GM12873 (cell line): ENCODE measurements around the gene SOCS1.

Source experiments
- TF ChIP-seq, protein P1 (sequence below): IDR thresholded peaks from 2 replicates; pipeline ENCODE4 v1.5.1; 2012; ENCODE audit warnings: low read depth, mild to moderate bottlenecking, moderate library complexity, low read length, control low read depth; ENCODE audit not compliant: insufficient read depth; ENCODE audit errors: missing control alignments

SOCS1 gene

DNA sequence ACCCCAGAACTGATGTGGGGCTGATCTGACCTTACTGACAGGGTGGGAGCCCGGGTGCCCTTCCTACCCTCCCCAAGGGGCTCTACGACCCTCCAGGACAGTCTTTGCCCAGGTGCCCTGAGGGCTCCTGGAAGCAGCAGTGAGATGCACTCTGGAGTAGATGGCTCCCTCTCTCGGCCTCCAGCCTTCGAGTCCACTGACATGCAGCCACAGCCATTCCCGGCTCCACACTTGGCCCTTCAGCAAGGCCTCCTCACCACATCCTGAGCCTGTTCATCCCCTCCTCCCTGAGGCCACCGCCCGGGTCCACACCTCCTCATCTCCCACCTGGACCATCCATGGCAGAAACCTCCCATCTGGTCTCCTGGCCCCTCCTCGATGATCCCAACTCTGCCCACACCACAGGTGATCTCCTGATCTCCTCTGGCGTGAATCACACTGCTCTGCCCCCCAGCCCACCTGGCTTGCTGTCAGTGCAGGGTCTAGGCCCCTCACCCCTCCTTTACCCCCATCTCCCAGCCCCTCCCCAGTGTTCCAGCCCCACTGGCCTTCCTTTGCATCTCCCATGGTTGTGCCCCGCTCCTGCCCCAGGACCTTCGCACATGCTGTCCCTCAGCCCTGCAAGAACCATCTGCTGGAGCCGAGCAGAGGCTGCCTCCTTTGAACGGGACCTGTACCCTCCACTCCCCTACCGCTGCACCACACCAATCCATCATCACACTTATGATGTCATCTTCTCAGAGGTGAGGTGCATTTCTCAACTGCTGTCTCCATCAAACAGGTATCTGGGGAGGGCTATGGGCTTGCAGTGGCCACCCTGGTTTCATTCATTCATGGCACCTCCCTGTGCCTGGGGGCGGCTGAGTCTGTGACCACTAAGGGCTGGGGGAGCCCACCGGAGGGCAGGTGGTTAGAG lies 44.7 kb downstream of the SOCS1 start:
- TF ChIP-seq, protein P1, sequence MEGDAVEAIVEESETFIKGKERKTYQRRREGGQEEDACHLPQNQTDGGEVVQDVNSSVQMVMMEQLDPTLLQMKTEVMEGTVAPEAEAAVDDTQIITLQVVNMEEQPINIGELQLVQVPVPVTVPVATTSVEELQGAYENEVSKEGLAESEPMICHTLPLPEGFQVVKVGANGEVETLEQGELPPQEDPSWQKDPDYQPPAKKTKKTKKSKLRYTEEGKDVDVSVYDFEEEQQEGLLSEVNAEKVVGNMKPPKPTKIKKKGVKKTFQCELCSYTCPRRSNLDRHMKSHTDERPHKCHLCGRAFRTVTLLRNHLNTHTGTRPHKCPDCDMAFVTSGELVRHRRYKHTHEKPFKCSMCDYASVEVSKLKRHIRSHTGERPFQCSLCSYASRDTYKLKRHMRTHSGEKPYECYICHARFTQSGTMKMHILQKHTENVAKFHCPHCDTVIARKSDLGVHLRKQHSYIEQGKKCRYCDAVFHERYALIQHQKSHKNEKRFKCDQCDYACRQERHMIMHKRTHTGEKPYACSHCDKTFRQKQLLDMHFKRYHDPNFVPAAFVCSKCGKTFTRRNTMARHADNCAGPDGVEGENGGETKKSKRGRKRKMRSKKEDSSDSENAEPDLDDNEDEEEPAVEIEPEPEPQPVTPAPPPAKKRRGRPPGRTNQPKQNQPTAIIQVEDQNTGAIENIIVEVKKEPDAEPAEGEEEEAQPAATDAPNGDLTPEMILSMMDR, result no peak

DNA sequence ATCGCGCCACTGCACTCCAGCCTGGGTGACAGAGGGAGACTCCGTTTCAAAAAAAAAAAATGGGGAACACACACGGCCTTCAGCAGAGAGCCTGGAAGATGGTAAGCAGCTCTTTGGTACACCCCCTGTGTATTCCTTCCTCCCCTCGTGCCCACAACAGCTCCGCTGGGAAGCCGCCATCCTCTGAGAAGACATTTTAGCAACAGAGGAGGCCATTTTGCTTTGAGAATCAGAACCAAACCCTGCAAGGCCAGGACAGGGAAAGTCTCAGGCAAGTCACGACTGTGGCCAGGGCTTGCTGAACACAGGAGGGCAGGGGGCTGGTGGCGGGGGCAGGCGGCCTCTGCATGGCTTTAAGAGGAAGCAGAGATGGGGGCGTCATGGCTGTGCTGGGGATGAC lies 45.7 kb downstream of the SOCS1 start:
- TF ChIP-seq, protein P1, result no peak

DNA sequence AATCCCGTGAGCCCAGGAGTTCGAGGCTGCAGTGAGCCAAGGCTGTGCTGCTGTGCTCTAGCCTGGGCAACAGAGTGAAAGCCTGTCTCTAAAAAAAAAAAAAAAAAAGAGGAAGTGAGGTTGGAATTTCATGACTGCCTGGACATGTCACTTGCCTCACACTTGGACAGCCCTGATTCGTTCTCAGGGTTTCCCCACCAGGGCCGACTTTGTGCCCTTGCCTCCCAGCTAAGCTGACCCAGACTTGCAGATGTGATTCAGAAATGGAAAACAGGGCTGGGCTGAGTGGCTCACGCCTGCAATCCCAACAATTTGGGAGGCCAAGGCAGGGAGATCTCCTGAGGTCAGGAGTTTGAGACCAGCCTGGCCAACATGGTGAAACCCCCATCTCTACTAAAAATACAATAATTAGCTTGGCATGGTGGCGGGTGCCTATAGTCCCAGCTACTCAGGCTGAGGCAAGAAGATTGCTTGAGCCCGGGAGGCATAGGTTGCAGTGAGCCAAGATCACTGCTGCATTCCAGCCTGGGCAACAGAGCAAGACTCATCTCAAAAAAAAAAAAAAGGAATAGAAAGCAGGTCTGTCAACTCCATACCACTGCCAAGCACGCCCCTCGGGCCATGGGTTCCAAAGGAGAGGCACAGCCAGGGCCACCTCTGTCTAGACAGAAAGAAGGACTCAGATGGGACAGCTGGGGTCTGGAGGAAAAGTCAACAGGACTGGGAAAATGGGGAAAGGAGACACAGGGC lies 46.9 kb downstream of the SOCS1 start:
- TF ChIP-seq, protein P1, result no peak

DNA sequence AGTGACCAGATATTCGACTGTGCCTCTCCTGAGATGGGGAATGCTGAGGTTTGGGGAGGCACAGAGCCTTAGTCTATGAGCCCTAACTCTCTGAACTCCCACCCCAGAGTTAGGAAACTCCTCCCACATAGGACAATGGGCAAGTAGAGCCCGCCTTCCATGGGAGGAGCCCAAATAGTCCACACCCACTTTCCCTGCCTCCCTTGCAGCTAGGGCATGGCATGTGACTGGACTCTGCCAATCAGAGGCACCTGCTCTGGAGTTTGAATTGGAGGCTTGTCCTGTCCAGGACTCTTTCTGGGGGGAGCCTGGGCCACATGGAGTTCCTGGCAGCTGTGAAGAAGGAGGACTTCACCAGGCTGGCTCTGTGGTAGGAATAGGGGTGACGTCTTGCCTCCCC lies 48.4 kb downstream of the SOCS1 start:
- TF ChIP-seq, protein P1, result no peak

DNA sequence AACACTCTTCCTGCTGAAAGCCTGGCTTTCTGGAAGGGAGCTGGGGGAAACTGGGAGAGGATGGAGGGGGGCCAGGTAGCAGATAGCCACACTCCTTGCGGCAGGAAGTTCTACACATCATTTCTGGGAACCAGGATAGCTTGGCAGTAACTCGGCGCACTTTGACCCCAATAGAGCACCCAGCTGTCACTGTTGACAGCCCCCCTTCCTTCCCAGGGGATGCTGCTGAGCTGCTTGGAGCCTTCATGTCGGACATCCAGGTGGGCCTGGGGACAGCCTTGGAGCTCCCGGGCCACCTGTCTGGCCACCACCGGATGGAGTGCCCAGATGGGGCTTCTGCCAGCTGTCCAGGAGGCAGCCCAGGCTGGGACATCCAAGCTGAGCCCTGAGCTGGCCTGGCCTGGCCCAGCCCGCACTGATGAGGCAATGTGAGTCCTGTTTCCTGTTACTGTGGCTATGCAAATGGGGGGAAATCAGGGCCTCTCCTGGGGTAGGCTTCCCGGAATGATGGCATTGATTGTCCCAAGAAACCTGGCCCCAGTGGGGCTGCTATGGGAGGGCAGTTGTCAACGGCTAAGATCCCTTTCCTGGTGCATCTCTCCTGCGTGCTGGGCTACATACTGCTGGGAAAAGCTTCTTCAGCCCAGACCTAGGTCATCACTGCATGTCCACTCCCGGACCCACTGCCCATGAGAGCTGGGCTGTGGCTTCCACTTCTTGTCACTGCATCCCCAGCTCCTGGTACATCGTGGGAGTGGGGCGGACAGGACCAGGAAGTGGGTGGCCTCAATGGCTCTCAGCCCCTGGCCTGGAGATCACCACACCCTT lies 50.0 kb downstream of the SOCS1 start:
- TF ChIP-seq, protein P1, result no peak

DNA sequence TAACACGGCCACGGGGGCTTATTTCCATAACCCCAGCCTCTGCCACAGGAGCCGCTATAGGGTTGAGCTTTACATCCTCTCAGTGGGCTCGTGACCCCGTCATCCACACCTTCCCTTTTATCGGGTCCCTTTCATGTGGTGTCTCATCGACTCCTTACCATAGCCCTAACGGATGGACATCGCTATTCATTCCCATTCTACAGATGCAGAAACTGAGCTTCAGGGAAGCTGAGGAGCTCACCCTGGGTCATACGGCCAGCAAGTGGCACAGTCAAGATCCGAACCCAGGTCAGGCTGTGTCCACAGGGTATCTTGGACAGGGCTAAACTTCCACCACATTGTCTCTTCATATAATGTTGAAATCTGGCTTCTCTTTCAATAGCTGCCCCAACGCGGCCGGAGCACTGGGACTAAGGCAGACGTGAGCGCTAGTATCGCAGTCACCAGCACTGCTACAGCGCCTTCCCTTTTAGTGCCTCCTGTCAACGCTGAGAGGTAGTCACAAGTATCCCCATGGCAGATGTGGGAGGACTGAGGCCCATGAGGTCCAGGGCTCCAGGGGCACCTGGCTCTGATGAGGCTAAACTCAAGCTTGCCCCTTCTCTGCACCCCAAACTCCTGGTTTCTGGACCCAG lies 50.8 kb downstream of the SOCS1 start:
- TF ChIP-seq, protein P1, result no peak
